Activated naive CD4-positive, alpha-beta T cell treated with anti-CD3 and anti-CD28 coated beads for 36 hours (primary cell): Measurements from ENCODE around the gene HIF3A. TPM values are rescaled to one million over a fixed set of nuclear protein-coding genes. Genes with fewer than 3 reads are reported as not detected.
"Not testable (repeated sequence)": the region's sequence is repeated elsewhere in the genome, so short reads cannot be mapped to it uniquely, and the experiment has no call there.

Source experiments
- CTCF ChIA-PET: fragments of 350-600 bp; sonication (Branson Sonifier 250); formaldehyde crosslinking; loops from one replicate; lab custom pipeline; 2021; ENCODE audit warnings: antibody characterized with exemption; lab: Charles Lee
- DNase-seq: peaks from one replicate; pipeline ENCODE4 v3.0.0-alpha.2; 2020
- H3K27ac Mint-ChIP-seq: one replicate; pipeline ENCODE4 v1.8.0; 2021; ENCODE audit warnings: mild to moderate bottlenecking, mixed read lengths
- H3K27me3 Mint-ChIP-seq: one replicate; pipeline ENCODE4 v1.8.0; 2021; ENCODE audit warnings: low read depth, mixed read lengths
- H3K36me3 Mint-ChIP-seq: one replicate; pipeline ENCODE4 v1.8.0; 2021; ENCODE audit warnings: low read depth, mixed read lengths
- H3K4me1 Mint-ChIP-seq: one replicate; pipeline ENCODE4 v1.8.0; 2021; ENCODE audit warnings: low read depth, mixed read lengths
- H3K4me3 Mint-ChIP-seq: one replicate; pipeline ENCODE4 v1.8.0; 2021; ENCODE audit warnings: mild to moderate bottlenecking, moderate library complexity, mixed read lengths
- H3K9me3 Mint-ChIP-seq: one replicate; pipeline ENCODE4 v1.8.0; 2021; ENCODE audit warnings: mixed read lengths
- intact Hi-C: fragments of 100-400 bp; cut with micrococcal nuclease; formaldehyde crosslinking; loops from one replicate; pipeline ENCODE4 v1.15.1; 2023
- total RNA-seq, 2 experiments: library from RNA; stranded (reverse); gene quantifications; one replicate each; pipeline ENCODE4 v1.2.3, GENCODE V29; 2021

The HIF3A gene
- total RNA-seq, 2 experiments from 2014 or later: not detected

DNA sequence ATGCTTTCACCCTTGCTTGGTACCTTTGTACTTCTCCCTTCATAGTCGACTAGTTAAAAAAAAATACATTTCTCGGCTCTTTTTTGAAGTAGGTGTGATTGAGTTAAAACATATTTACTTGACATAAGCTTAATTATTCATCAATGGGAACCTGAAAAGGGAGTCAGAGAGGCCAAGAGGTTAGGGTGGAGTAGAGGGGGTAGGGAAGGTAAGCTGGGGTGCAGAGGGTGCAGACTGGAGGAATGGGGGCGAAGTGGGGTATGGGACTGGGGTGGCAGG is 701 bp upstream of the HIF3A start:
- no peaks in the 10 kb centered on the region for H3K36me3 Mint-ChIP-seq
- H3K4me3 Mint-ChIP-seq: no peak overlapping the region
- no peaks in the 10 kb centered on the region for H3K9me3 Mint-ChIP-seq
- intact Hi-C loops: no loop called here
- no peak overlapping the region for H3K27ac Mint-ChIP-seq
- CTCF ChIA-PET: no interaction called here
- DNase-seq: no peak
- H3K27me3 Mint-ChIP-seq: peaks cover 27% of the 10 kb centered on the region
- H3K4me1 Mint-ChIP-seq: peaks cover 5% of the 10 kb centered on the region

DNA sequence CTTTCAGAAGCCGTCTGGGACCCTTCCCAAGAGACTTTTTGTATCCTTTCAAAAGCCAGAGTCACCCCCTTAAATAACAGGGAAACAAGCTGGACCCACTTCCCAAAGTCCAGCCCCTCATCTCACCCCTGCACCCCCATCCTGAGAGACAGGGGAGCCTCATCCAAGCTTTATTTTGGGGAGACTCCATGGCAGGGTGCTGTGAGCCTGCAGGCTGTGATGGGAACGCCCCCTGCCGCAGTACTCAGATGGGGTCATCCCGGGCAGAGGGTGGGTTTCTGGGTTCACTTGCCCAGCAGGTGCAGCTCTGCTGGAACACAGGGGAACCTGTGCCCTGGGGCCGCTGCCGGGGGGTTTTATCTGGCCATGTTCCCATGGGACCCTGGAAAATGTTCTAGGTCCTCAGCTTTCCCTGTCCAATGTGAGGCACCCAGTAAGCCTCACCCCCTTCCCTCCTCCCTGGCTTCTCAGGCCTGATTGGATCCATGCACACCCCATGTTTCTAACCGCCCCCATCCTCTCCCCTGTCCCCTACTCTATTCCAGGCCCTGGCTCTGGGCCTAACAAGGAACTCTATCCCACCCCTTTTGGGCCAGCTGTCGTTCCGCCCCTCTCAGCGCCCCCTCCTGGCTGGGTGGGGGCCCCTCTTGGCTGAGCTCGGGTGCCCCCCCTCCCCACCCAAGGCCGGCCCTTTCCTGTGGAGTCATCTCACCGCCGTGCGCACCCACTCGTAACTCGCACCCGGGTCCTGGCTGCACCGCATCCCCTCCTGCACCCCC is 1.0 kb downstream of the HIF3A start:
- DNase-seq: no peak
- CTCF ChIA-PET: interaction anchor here (0.5 kb wide), 1 partner anchor 1069 kb away, joined by 5 read pairs; no protein-coding TSS in a partner anchor
- Mint-ChIP-seq H3K9me3 (no peaks in the 10 kb centered on the region), H3K4me1 (peaks cover 5% of the 10 kb centered on the region), H3K27ac (no peak overlapping the region), H3K4me3 (no peak overlapping the region), H3K36me3 (no peaks in the 10 kb centered on the region), H3K27me3 (peaks cover 27% of the 10 kb centered on the region)
- intact Hi-C loops: no loop called here

DNA sequence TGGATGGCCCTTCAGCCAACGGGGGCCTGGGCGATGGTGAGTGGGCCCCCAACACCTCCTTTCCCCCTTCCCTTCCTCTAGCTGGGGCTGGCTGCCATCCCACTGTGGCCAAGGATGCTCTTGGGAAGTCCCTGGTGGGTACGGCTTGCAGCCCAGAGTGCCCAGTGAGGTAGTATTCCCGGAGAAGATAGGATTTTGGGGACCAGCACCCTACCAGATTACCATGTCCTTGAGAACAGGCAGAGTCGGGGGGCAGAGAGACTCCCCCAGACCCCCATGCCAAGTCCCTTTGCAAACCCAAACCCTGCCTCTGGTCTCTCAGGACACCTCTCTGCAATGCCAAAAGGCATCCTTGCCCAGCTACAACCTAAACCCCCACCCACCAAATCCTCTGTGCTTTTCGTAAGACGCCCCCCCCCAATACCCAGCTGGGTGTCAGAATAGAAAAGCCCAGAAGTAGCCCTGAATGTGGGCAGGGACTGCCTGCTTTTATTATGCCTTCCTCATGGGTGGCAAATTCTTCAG is 1.7 kb downstream of the HIF3A start:
- Mint-ChIP-seq H3K4me3 (no peak overlapping the region), H3K9me3 (no peaks in the 10 kb centered on the region), H3K4me1 (peaks cover 5% of the 10 kb centered on the region), H3K36me3 (no peaks in the 10 kb centered on the region), H3K27ac (no peak overlapping the region), H3K27me3 (peaks cover 27% of the 10 kb centered on the region)
- intact Hi-C loops: no loop called here
- no peak for DNase-seq
- CTCF ChIA-PET: interaction anchor here (1.3 kb wide), 1 partner anchor 34 kb away, joined by 7 read pairs; no protein-coding TSS in a partner anchor

DNA sequence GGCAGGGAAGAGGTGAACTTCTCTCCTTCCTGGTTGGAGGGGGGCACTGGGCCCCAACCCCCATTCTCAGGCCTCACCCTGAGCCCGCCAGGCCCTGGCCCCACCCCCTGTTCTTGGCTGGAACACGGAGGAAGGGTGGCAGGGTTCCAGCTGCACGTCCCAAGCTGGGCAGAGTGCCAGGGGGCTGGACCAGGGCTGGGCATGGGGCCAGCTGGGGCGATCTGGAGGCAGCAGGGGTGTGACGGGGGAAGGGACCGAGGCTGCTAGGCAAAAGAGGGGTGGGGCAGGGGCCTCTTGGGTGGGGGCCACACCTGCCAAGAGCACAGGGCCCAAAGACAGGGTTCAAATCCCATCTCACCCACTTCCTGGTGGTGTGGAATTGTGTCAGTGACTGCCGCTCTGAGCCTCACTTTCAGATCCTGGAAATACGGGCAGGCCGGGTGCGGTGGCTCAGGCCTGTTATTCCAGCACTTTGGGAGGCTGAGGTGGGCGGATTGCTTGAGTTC is 2.2 kb downstream of the HIF3A start:
- H3K4me1 Mint-ChIP-seq: peaks cover 5% of the 10 kb centered on the region
- intact Hi-C loops: no loop called here
- no peak for DNase-seq
- H3K27ac Mint-ChIP-seq: no peak overlapping the region
- H3K36me3 Mint-ChIP-seq: no peaks in the 10 kb centered on the region
- H3K4me3 Mint-ChIP-seq: no peak overlapping the region
- no peaks in the 10 kb centered on the region for H3K9me3 Mint-ChIP-seq
- CTCF ChIA-PET: interaction anchor here (1.3 kb wide), 1 partner anchor 34 kb away, joined by 7 read pairs; no protein-coding TSS in a partner anchor
- peaks cover 27% of the 10 kb centered on the region for H3K27me3 Mint-ChIP-seq

DNA sequence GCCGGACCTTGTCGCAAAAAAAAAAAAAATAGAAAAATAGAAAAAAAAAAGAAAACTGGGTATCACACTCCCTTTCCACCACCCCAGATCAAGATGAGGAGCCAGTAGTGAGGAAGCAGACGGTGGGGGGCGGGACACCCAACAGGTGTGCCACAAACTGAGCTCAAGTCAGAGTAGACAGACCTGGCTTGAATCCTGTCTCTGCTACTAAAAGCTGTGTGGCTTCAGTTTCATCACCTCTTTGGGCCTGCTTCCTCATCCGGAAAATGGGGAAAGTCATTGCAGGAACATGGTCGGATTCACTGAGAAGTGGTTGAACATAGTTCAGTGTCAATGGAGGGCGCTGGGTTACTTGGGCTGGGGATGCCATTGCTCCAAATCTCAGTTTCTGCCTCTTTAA is 2.9 kb downstream of the HIF3A start:
- H3K36me3 Mint-ChIP-seq: no peaks in the 10 kb centered on the region
- DNase-seq: no peak
- no peak overlapping the region for H3K27ac Mint-ChIP-seq
- H3K9me3 Mint-ChIP-seq: no peaks in the 10 kb centered on the region
- CTCF ChIA-PET: interaction anchor here (1.3 kb wide), 1 partner anchor 35 kb away, joined by 7 read pairs; no protein-coding TSS in a partner anchor
- peaks cover 5% of the 10 kb centered on the region for H3K4me1 Mint-ChIP-seq
- no peak overlapping the region for H3K4me3 Mint-ChIP-seq
- intact Hi-C loops: no loop called here
- H3K27me3 Mint-ChIP-seq: peaks cover 25% of the 10 kb centered on the region

DNA sequence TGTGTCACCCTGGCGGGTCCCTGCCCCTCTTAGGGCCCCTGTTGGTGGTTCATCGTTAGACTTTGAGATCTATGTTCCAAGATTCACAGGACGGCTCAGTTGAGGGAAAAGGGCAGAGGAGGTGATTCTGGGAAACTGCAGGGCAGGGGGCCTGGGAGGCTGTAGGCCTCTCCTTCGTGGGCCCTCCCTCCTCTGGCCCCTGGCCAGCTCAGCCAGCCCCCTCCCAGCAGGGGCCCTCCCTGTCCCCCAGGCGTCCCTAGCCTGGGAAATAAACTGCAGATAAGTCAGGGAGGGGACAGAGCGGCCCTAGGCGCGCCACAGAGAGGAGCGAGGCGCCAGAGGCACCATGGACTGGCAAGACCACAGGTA is 6.5 kb downstream of the HIF3A start:
- intact Hi-C loops: no loop called here
- Mint-ChIP-seq H3K9me3 (peaks cover 12% of the 10 kb centered on the region), H3K4me3 (no peak overlapping the region), H3K36me3 (no peaks in the 10 kb centered on the region), H3K4me1 (no peaks in the 10 kb centered on the region), H3K27me3 (peaks cover 5% of the 10 kb centered on the region), H3K27ac (no peak overlapping the region)
- no peak for DNase-seq
- CTCF ChIA-PET: no interaction called here

DNA sequence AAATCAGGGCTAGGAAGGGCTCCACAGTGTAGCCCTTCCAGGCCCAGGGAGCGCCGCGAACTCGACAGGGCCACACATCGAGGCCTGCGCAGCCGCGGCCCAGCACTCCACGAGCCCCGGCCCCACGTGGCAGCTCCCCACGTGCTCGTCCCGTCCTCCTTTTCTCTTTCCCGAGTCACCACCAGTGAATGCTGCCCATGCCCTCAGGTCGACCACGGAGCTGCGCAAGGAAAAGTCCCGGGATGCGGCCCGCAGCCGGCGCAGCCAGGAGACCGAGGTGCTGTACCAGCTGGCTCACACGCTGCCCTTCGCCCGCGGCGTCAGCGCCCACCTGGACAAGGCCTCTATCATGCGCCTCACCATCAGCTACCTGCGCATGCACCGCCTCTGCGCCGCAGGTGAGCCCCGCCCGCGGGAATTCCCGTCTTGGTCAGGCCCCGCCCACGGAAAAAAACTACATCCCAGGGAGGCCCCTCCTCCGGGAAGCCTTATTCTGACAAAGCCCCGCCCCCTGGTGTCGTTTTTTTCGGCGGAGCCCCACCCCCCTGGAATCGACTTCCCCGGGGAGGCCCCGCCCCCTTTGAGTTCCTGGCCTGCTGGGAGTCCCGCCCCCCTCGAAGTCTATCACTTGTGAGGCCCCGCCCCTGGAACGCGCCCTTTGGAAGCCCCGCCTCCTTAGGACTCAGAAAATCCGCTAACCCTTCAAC is 7.0 kb downstream of the HIF3A start:
- intact Hi-C loops: no loop called here
- Mint-ChIP-seq H3K9me3 (peaks cover 12% of the 10 kb centered on the region), H3K4me3 (no peak overlapping the region), H3K27me3 (peaks cover 5% of the 10 kb centered on the region), H3K36me3 (no peaks in the 10 kb centered on the region), H3K27ac (no peak overlapping the region), H3K4me1 (no peaks in the 10 kb centered on the region)
- CTCF ChIA-PET: no interaction called here
- no peak for DNase-seq

DNA sequence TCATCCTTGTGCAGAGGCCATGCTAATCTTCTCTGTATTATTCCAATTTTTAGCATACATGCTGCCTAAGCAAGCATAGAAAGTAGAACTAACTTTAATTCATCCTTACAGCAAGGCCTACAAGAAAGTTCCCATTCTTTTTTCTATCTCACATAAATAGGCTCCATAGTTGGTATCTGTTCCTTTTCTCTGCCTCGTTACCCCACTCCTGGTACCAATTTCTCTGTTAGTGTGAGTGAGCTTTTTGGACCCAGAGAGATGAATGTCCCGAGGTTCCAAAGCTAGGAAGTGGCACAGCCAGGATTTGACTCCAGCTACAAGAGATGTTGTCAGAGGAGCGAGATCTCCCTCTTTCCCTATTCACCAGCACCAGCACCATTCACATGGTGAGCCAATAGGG is 9.7 kb downstream of the HIF3A start:
- CTCF ChIA-PET: no interaction called here
- no peak overlapping the region for H3K27ac Mint-ChIP-seq
- intact Hi-C loops: no loop called here
- no peak overlapping the region for H3K4me3 Mint-ChIP-seq
- peaks cover 12% of the 10 kb centered on the region for H3K9me3 Mint-ChIP-seq
- H3K27me3 Mint-ChIP-seq: no peaks in the 10 kb centered on the region
- DNase-seq: no peak
- H3K36me3 Mint-ChIP-seq: no peaks in the 10 kb centered on the region
- no peaks in the 10 kb centered on the region for H3K4me1 Mint-ChIP-seq

DNA sequence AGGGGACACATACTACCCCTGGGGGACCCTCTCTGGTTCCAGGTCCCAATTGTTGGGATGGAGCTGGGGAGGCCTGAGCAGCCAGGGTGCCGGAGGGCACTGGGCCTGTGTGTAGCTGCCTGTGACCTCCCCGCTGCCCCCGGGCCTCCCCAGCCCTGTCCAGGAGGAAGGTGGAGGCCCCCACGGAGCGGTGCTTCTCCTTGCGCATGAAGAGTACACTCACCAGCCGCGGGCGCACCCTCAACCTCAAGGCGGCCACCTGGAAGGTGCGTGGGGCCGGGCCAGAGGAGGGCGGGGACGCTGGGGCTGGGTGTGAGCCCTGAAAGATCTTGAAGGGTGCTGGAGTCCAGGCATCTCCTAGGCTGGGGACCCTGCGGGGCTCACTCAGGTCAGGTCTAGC is 11.7 kb downstream of the HIF3A start:
- no peaks in the 10 kb centered on the region for H3K36me3 Mint-ChIP-seq
- H3K4me1 Mint-ChIP-seq: no peaks in the 10 kb centered on the region
- CTCF ChIA-PET: interaction anchor here (0.9 kb wide), 1 partner anchor 26 kb away, joined by 3 read pairs; no protein-coding TSS in a partner anchor

DNA sequence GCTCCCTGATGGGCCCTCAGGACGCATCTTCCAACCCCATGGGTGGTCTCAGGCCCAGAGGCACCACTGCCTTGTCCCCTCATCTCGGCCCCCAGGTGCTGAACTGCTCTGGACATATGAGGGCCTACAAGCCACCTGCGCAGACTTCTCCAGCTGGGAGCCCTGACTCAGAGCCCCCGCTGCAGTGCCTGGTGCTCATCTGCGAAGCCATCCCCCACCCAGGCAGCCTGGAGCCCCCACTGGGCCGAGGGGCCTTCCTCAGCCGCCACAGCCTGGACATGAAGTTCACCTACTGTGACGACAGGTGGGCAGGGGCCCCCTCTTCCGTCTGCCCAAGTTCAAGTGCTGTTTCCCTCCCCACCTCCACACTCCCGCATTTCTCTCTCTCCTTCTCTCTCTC is 12.2 kb downstream of the HIF3A start:
- H3K9me3 Mint-ChIP-seq: peaks cover 12% of the 10 kb centered on the region
- CTCF ChIA-PET: no interaction called here
- no peaks in the 10 kb centered on the region for H3K4me1 Mint-ChIP-seq
- intact Hi-C loops: no loop called here
- H3K4me3 Mint-ChIP-seq: no peak overlapping the region
- no peaks in the 10 kb centered on the region for H3K36me3 Mint-ChIP-seq
- DNase-seq: no peak
- no peaks in the 10 kb centered on the region for H3K27me3 Mint-ChIP-seq
- no peak overlapping the region for H3K27ac Mint-ChIP-seq

More for the DNA sequence above, 11.7 kb downstream of the HIF3A start:
- intact Hi-C loops: no loop called here
- H3K27me3 Mint-ChIP-seq: no peaks in the 10 kb centered on the region
- H3K27ac Mint-ChIP-seq: no peak overlapping the region
- peaks cover 12% of the 10 kb centered on the region for H3K9me3 Mint-ChIP-seq
- no peak overlapping the region for H3K4me3 Mint-ChIP-seq
- no peak for DNase-seq

DNA sequence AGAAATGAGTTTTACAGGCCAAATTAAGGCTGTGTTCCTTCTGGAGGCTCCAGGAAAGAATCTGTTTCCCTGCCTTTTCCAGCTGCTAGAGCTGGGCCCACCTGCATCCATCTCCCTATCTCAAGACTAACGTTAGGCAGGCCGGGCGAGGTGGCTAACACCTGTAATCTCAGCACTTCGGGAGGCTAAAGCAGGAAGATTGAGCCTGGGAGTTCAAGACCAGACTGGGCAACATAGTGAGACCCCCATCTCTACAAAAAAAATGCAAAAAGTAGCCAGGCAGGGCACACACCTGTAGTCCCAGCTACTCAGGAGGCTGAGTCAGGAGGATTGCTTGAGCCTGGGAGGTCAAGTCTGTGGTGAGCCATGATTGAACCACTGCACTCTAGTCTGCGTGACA is 14.6 kb downstream of the HIF3A start:
- intact Hi-C loops: no loop called here
- no peaks in the 10 kb centered on the region for H3K4me1 Mint-ChIP-seq

DNA sequence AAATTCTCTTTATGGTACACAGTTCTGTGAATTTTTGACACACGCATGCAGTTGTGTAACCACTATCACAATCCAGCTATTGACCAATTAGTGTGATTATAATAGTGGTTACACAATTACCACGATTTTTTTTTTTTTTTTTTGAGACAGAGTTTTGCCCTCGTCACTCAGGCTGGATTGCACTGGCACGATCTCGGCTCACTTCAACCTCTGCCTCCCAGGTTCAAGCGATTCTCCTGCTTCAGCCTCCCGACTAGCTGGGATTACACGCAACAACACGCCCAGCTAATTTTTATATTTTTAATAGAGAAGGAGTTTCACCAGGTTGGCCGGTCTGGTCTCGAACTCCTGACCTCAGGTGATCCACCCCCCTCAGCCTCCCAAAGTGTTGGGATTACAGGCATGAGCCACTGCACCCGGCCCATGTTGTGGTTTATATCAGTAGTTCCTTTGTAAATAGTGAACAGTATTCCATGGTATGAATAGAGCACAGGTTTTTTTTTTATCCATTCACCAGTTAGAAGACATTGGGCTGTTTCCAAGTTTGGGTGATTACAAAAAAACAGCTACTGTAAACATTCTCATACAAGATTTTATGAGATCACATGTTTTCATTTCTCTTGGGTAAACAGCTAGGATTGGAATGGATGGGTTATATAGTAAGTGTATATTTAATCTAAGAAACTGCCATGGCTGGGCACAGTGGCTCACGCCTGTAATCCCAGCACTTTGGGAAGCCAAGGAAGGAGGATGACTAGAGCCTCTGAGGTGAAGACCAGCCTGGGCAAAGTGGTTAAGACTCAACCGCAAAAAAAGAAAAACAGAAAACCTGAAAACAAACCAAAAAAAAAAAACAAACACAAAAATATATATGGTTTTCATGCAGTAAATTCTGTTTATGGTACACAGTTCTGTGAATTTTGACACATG is 17.0 kb downstream of the HIF3A start:
- H3K36me3 Mint-ChIP-seq, H3K27ac Mint-ChIP-seq, DNase-seq, H3K27me3 Mint-ChIP-seq, H3K9me3 Mint-ChIP-seq, intact Hi-C loops, H3K4me1 Mint-ChIP-seq, H3K4me3 Mint-ChIP-seq: not testable (repeated sequence)
- CTCF ChIA-PET: interaction anchor here (0.6 kb wide), 2 partner anchors 49 to 231 kb away, joined by 4 to 6 read pairs; no protein-coding TSS in a partner anchor

More for the DNA sequence above, 14.6 kb downstream of the HIF3A start:
- H3K27ac Mint-ChIP-seq: no peak overlapping the region
- CTCF ChIA-PET: interaction anchor here (0.8 kb wide), 1 partner anchor 22 kb away, joined by 6 read pairs; no protein-coding TSS in a partner anchor
- H3K9me3 Mint-ChIP-seq: peaks cover 7% of the 10 kb centered on the region
- no peaks in the 10 kb centered on the region for H3K36me3 Mint-ChIP-seq
- no peak overlapping the region for H3K4me3 Mint-ChIP-seq
- DNase-seq: no peak
- H3K27me3 Mint-ChIP-seq: no peaks in the 10 kb centered on the region
